Endothelial cell of umbilical vein (primary cell): Measurements from ENCODE around the gene ZMYM4. TPM values are rescaled to one million over a fixed set of nuclear protein-coding genes. Genes with fewer than 3 reads are reported as not detected.

Experiments
- BruUV-seq: library from RNA; stranded (reverse); fragments of 400-500 nt; replicated peaks from 2 replicates; lab custom pipeline; 2021; lab: Mats Ljungman, UMichigan
- CTCF ChIA-PET: fragments of 300-600, 350-600 bp; sonication (Branson Sonifier 250); formaldehyde crosslinking; loops from one replicate; lab custom pipeline; 2021; ENCODE audit warnings: antibody characterized with exemption, inconsistent platforms; lab: Charles Lee
- POLR2A ChIA-PET: fragments of 300-600, 350-600 bp; sonication (Branson Sonifier 250); formaldehyde crosslinking; loops from one replicate; lab custom pipeline; 2021; ENCODE audit warnings: antibody characterized with exemption, inconsistent platforms; lab: Charles Lee
- DNase-seq: peaks from one replicate; pipeline ENCODE4 v3.0.0-alpha.2; 2011; ENCODE audit warnings: low read depth, low spot score
- FAIRE-seq: peaks from 2 replicates; lab custom pipeline; 2011; peaks lifted over from hg19 to GRCh38; lab: Jason Lieb, UNC
- H2AFZ ChIP-seq: 2 replicates; pipeline ENCODE4 v1.6.0; 2012; ENCODE audit warnings: low read depth, low read length, control low read depth, inconsistent platforms
- H3K27ac ChIP-seq: 2 replicates; pipeline ENCODE4 v1.5.1; 2011; ENCODE audit warnings: low read depth, mild to moderate bottlenecking, control low read depth, low read length, moderate library complexity; ENCODE audit not compliant: insufficient read depth
- H3K27me3 ChIP-seq, 2 experiments: 2 replicates each; pipeline versions ENCODE4 v1.6.0 to v1.6.1; 2011; ENCODE audit warnings: low read length in 2 of 2, mixed read lengths in 1 of 2; ENCODE audit not compliant: control insufficient read depth in 2 of 2, insufficient read depth in 2 of 2
- H3K36me3 ChIP-seq, 2 experiments: 2 replicates in 1 of 2; 3 replicates in 1 of 2; pipeline ENCODE4 v1.5.1; 2011; ENCODE audit warnings: low read length in 2 of 2, mild to moderate bottlenecking in 1 of 2, moderate library complexity in 1 of 2; ENCODE audit not compliant: control insufficient read depth in 2 of 2, insufficient read depth in 2 of 2; ENCODE audit errors: extremely low read depth in 1 of 2
- H3K4me1 ChIP-seq: 3 replicates; pipeline ENCODE4 v1.5.1; 2011; ENCODE audit warnings: mild to moderate bottlenecking, low read length; ENCODE audit not compliant: control insufficient read depth, insufficient read depth; ENCODE audit errors: extremely low read depth
- H3K4me2 ChIP-seq: 2 replicates; pipeline ENCODE4 v1.6.1; 2011; ENCODE audit warnings: low read length, control low read depth, mixed read lengths; ENCODE audit not compliant: insufficient read depth
- H3K4me3 ChIP-seq, 3 experiments: fragments of 200-600 bp in 1 of 3; sonication (generic), shearing (Covaris generic) in 1 of 3; replicated peaks in 1 of 3; 2 replicates each; pipeline ENCODE4 v1.5.1; 2011 to 2016; ENCODE audit warnings: control low read depth in 3 of 3, low read length in 3 of 3, mild to moderate bottlenecking in 2 of 3, inconsistent platforms in 1 of 3, low read depth in 1 of 3, moderate library complexity in 1 of 3; ENCODE audit not compliant: insufficient read depth in 1 of 3
- H3K79me2 ChIP-seq: 2 replicates; pipeline ENCODE4 v1.6.0; 2012; ENCODE audit warnings: low read length, inconsistent platforms; ENCODE audit not compliant: control insufficient read depth, insufficient read depth
- H3K9ac ChIP-seq: replicated peaks from 2 replicates; pipeline ENCODE3; 2011; ENCODE audit warnings: low read length, control low read depth; ENCODE audit not compliant: insufficient read depth; ENCODE audit errors: extremely low read depth
- H3K9me1 ChIP-seq: replicated peaks from 3 replicates; pipeline ENCODE4 v1.6.0; 2011; ENCODE audit warnings: mild to moderate bottlenecking, low read length; ENCODE audit not compliant: control insufficient read depth, insufficient read depth; ENCODE audit errors: extremely low read depth
- H3K9me3 ChIP-seq: replicated peaks from 2 replicates; pipeline ENCODE4 v1.5.1; 2012; ENCODE audit warnings: low read length, inconsistent platforms; ENCODE audit not compliant: control insufficient read depth, insufficient read depth
- H4K20me1 ChIP-seq: replicated peaks from 2 replicates; pipeline ENCODE3; 2011; ENCODE audit warnings: mild to moderate bottlenecking, low read length; ENCODE audit not compliant: control insufficient read depth, insufficient read depth; ENCODE audit errors: extremely low read depth
- CTCF ChIP-seq, 2 donors: IDR thresholded peaks; 1 replicate in 1 of 2; 2 replicates in 1 of 2; pipeline ENCODE4 v1.5.1; 2011; ENCODE audit warnings: low read length in 2 of 2, mild to moderate bottlenecking in 2 of 2, moderate library complexity in 2 of 2, control low read depth in 1 of 2, inconsistent platforms in 1 of 2, low read depth in 1 of 2; ENCODE audit not compliant: insufficient read depth in 1 of 2; ENCODE audit errors: extremely low read depth in 1 of 2
- EZH2 ChIP-seq: IDR thresholded peaks from 2 replicates; pipeline ENCODE4 v1.6.1; 2012; ENCODE audit warnings: borderline replicate concordance, low read depth, mild to moderate bottlenecking, moderate library complexity, low read length, inconsistent platforms; ENCODE audit not compliant: severe bottlenecking
- JUN ChIP-seq: IDR thresholded peaks from 2 replicates; pipeline ENCODE4 v1.6.1; 2011; ENCODE audit warnings: borderline replicate concordance, low read depth; ENCODE audit not compliant: insufficient read length, insufficient read depth
- MYC ChIP-seq: IDR thresholded peaks from one replicate; pipeline ENCODE4 v1.6.1; 2011; ENCODE audit warnings: mild to moderate bottlenecking, low read depth, low read length
- POLR2A ChIP-seq: IDR thresholded peaks from 2 replicates; pipeline ENCODE4 v1.6.1; 2012; ENCODE audit warnings: low read depth, mild to moderate bottlenecking, control low read depth, low read length
- POLR2AphosphoS5 ChIP-seq: IDR thresholded peaks from 2 replicates; pipeline ENCODE4 v1.6.1; 2012; ENCODE audit warnings: low read depth, mild to moderate bottlenecking, control low read depth, low read length, moderate library complexity; ENCODE audit not compliant: insufficient read depth
- dilution Hi-C: fragments of 300-500 bp; cut with MboI; formaldehyde crosslinking; loops from one replicate; pipeline ENCODE4 v1.15.0; 2019; ENCODE audit warnings: low sequenced_read_pairs; ENCODE audit not compliant: extremely low pct_ligation_motif_present
- intact Hi-C: fragments of 100-400 bp; cut with micrococcal nuclease; formaldehyde crosslinking; loops from one replicate; pipeline ENCODE4 v1.10.0; 2022
- polyA plus RNA-seq, 4 experiments: library from polyadenylated mRNA; depleted of rRNA in 3 of 4; stranded (reverse) in 3 of 4; unstranded in 1 of 4; fragments of >200 nt; gene quantifications; 2 replicates each; pipeline versions ENCODE4 v1.2.1 to v1.2.3, GENCODE V29; 2011 to 2012; ENCODE audit warnings: missing spikeins in 1 of 4
- total RNA-seq: library from RNA; stranded (reverse); gene quantifications from 2 replicates; pipeline ENCODE4 v1.2.3, GENCODE V29; 2021

Gene ZMYM4
- total and polyA plus RNA-seq, 2 donors (not counting 3 experiments of a cell fraction or from before 2014, with no cell fraction given), result 15.3 to 65.0 TPM

DNA sequence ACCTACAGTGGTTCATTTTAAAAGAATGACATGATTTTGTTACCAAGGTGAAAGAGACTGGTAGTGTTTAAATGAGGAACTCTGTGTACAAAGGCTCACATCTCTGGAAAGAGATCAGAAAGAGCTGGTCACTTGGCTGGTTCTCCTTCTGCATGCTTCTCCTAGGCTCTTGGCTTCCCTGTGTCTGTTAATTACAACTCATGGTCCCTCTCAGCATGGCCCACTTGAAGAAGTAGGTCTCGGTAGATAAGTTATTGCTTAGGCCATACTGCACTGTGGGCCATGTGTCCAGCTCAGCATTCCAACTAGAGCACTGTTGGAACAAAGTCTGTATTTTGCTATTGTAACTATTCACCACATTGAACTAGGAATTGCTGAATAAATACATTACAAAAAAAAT lies 197.6 kb downstream of the ZMYM4 start:
- H3K4me3 ChIP-seq, result no peak overlapping the region
- no peak for FAIRE-seq
- intact Hi-C loops (no loop called here), dilution Hi-C loops (no loop called here)
- H3K27me3 ChIP-seq, result no peaks in the 10 kb centered on the region
- TF ChIP-seq POLR2A (no peak), EZH2 (no peak), MYC (no peak), JUN (no peak), POLR2AphosphoS5 (no peak), CTCF (IDR thresholded peaks at IDR 0.05; ENCODE audit: extremely low read depth in 1 of 2, insufficient read depth in 1 of 2, low read depth in 1 of 2, low read length in 2 of 2) (no peak)
- H3K79me2 ChIP-seq, result no peaks in the 10 kb centered on the region
- no peaks in the 10 kb centered on the region for H4K20me1 ChIP-seq
- POLR2A ChIA-PET, result no interaction called here
- H2AFZ ChIP-seq, result no peak overlapping the region
- CTCF ChIA-PET, result interaction anchor here (1.2 to 1.6 kb wide), 3 partner anchors 10 to 99 kb away, joined by 5 to 6 read pairs (median 6); no protein-coding TSS in a partner anchor
- no peaks in the 10 kb centered on the region for H3K9me3 ChIP-seq
- no peak overlapping the region for H3K4me2 ChIP-seq
- peaks cover 3 to 4% of the 10 kb centered on the region in 2 experiments for H3K36me3 ChIP-seq
- no peak overlapping the region for H3K27ac ChIP-seq
- no TSS peak for BruUV-seq
- peaks cover 5% of the 10 kb centered on the region for H3K4me1 ChIP-seq
- no peak for DNase-seq
- no peak overlapping the region for H3K9ac ChIP-seq
- no peaks in the 10 kb centered on the region for H3K9me1 ChIP-seq
